GM12878 (cell line): Measurements from ENCODE around the gene ESRRB. TPM values are rescaled to one million over a fixed set of nuclear protein-coding genes. Genes with fewer than 3 reads are reported as not detected.

ENCODE experiments used
- ATAC-seq: fragments of 200-7000 bp; cut with Tn5 transposase; 3 replicates; pipeline ENCODE4 v1.9.1; 2020; ENCODE audit warnings: mild to moderate bottlenecking, moderate library complexity
- BruUV-seq: library from RNA; stranded (reverse); fragments of 400-500 nt; replicated peaks from 2 replicates; lab custom pipeline; 2021; lab: Mats Ljungman, UMichigan
- CTCF ChIA-PET: fragments of 300-600 bp; sonication (Branson Sonifier 250); formaldehyde crosslinking; extraction: SDS; loops from one replicate; lab custom pipeline; 2021; ENCODE audit warnings: inconsistent platforms; lab: Yijun Ruan, JAX
- POLR2A ChIA-PET: fragments of 350-600 bp; formaldehyde crosslinking; extraction: SDS; loops from one replicate; lab custom pipeline; 2021; ENCODE audit warnings: inconsistent platforms; lab: Charles Lee
- RAD21 ChIA-PET: fragments of 300-600 bp; sonication (Branson Sonifier 250); formaldehyde crosslinking; loops from one replicate; lab custom pipeline; 2023; ENCODE audit warnings: antibody characterized with exemption; ENCODE audit not compliant: unreplicated experiment; lab: Charles Lee
- SMC1A ChIA-PET: fragments of 300-600 bp; sonication (Branson Sonifier 250); formaldehyde crosslinking; loops from one replicate; lab custom pipeline; 2023; ENCODE audit not compliant: unreplicated experiment, uncharacterized antibody; lab: Charles Lee
- DNase-seq: peaks from one replicate; pipeline ENCODE4 v3.0.0-alpha.2; 2011; ENCODE audit warnings: low read depth, low spot score
- FAIRE-seq: peaks from 3 replicates; lab custom pipeline; 2011; peaks lifted over from hg19 to GRCh38; lab: Jason Lieb, UNC
- H2AFZ ChIP-seq: 2 replicates; pipeline ENCODE4 v1.6.0; 2011; ENCODE audit warnings: low read depth, low read length, control low read depth; ENCODE audit not compliant: control insufficient read depth
- H3K27ac ChIP-seq: 2 replicates; pipeline ENCODE4 v1.5.1; 2011; ENCODE audit warnings: control low read depth; ENCODE audit not compliant: control insufficient read depth, insufficient read depth
- H3K27me3 ChIP-seq, 2 experiments: replicated peaks in 1 of 2; 2 replicates each; pipeline versions ENCODE4 v1.6.0 to v1.6.1; 2011; ENCODE audit warnings: low read length in 1 of 2; ENCODE audit not compliant: control insufficient read depth in 2 of 2, insufficient read depth in 2 of 2
- H3K36me3 ChIP-seq, 2 experiments: 2 replicates each; pipeline ENCODE4 v1.5.1; 2011; ENCODE audit warnings: low read length in 1 of 2; ENCODE audit not compliant: control insufficient read depth in 2 of 2, insufficient read depth in 2 of 2
- H3K4me1 ChIP-seq: 2 replicates; pipeline ENCODE4 v1.6.1; 2011; ENCODE audit warnings: mild to moderate bottlenecking, low read length, moderate library complexity, mixed read lengths; ENCODE audit not compliant: control insufficient read depth, insufficient read depth
- H3K4me2 ChIP-seq: 2 replicates; pipeline ENCODE4 v1.6.0; 2011; ENCODE audit warnings: control low read depth; ENCODE audit not compliant: control insufficient read depth, insufficient read depth
- H3K4me3 ChIP-seq: fragments of 200-600 bp; sonication (generic); 2 replicates; pipeline ENCODE4 v1.5.1; 2016
- H3K79me2 ChIP-seq: 2 replicates; pipeline ENCODE4 v1.6.0; 2011; ENCODE audit warnings: low read length; ENCODE audit not compliant: control insufficient read depth, insufficient read depth
- H3K9ac ChIP-seq: 2 replicates; pipeline ENCODE4 v1.8.0; 2011; ENCODE audit warnings: low read length, control low read depth, mixed read lengths; ENCODE audit not compliant: control insufficient read depth, insufficient read depth
- H3K9me3 ChIP-seq: replicated peaks from 3 replicates; pipeline ENCODE4 v1.5.1; 2011; ENCODE audit warnings: mild to moderate bottlenecking, low read length; ENCODE audit not compliant: control insufficient read depth, insufficient read depth
- H4K20me1 ChIP-seq: 2 replicates; pipeline ENCODE4 v1.6.0; 2011; ENCODE audit not compliant: control insufficient read depth, insufficient read depth
- ATF7 ChIP-seq: fragments of 450-650 bp; IDR thresholded peaks from 2 replicates; pipeline ENCODE4 v1.6.1; 2016; ENCODE audit warnings: low read depth, mild to moderate bottlenecking
- BCLAF1 ChIP-seq: fragments of 450-650 bp; IDR thresholded peaks from 2 replicates; pipeline ENCODE4 v1.6.1; 2017; ENCODE audit warnings: antibody characterized with exemption, mild to moderate bottlenecking, moderate library complexity
- BHLHE40 ChIP-seq, 2 experiments: fragments of 450-650 bp in 1 of 2; IDR thresholded peaks; 2 replicates each; pipeline ENCODE4 v1.6.1; 2011 to 2017; ENCODE audit warnings: low read depth in 2 of 2, borderline replicate concordance in 1 of 2, improper control_type of control experiment in 1 of 2, low read length in 1 of 2, mild to moderate bottlenecking in 1 of 2
- BMI1 ChIP-seq: fragments of 450-650 bp; IDR thresholded peaks from 2 replicates; pipeline ENCODE4 v1.6.1; 2016; ENCODE audit warnings: mild to moderate bottlenecking, moderate library complexity, borderline replicate concordance
- CTCF ChIP-seq, 3 experiments: IDR thresholded peaks in 2 of 3; conservative IDR thresholded peaks in 1 of 3; 2 replicates each; pipeline ENCODE4 v1.5.1; 2011; ENCODE audit warnings: low read depth in 3 of 3, low read length in 3 of 3, mild to moderate bottlenecking in 3 of 3, control low read depth in 2 of 3, moderate library complexity in 2 of 3, inconsistent platforms in 1 of 3, mixed read lengths in 1 of 3; ENCODE audit not compliant: control insufficient read depth in 2 of 3, insufficient read depth in 1 of 3; ENCODE audit errors: extremely low read depth in 1 of 3
- EP300 ChIP-seq, 2 experiments: fragments of 150-350 bp in 1 of 2; IDR thresholded peaks; 2 replicates each; pipeline ENCODE4 v1.6.1; 2011 to 2012; ENCODE audit warnings: low read depth in 2 of 2, low read length in 2 of 2, borderline replicate concordance in 1 of 2, improper control_type of control experiment in 1 of 2, inconsistent platforms in 1 of 2; ENCODE audit not compliant: control insufficient read depth in 1 of 2
- FOXM1 ChIP-seq: IDR thresholded peaks from 2 replicates; pipeline ENCODE4 v1.6.1; 2012; ENCODE audit warnings: low read depth, mild to moderate bottlenecking, inconsistent platforms, low read length, moderate library complexity
- HSF1 ChIP-seq: fragments of 150-350 bp; IDR thresholded peaks from 2 replicates; pipeline ENCODE4 v1.6.1; 2014; ENCODE audit warnings: mild to moderate bottlenecking, low read depth, low read length
- LARP7 ChIP-seq: fragments of 450-650 bp; IDR thresholded peaks from 2 replicates; pipeline ENCODE4 v1.6.1; 2017; ENCODE audit warnings: mild to moderate bottlenecking
- MLLT1 ChIP-seq: fragments of 450-650 bp; IDR thresholded peaks from 2 replicates; pipeline ENCODE4 v1.6.1; 2016; ENCODE audit warnings: mild to moderate bottlenecking
- NFYB ChIP-seq: IDR thresholded peaks from 2 replicates; pipeline ENCODE4 v1.6.1; 2011; ENCODE audit warnings: low read depth, mild to moderate bottlenecking, low read length, improper control_type of control experiment, moderate library complexity; ENCODE audit not compliant: insufficient read depth
- RAD51 ChIP-seq: fragments of 450-650 bp; IDR thresholded peaks from 2 replicates; pipeline ENCODE4 v1.6.1; 2016; ENCODE audit warnings: moderate library complexity, mild to moderate bottlenecking, inconsistent platforms
- RUNX3 ChIP-seq: IDR thresholded peaks from 2 replicates; pipeline ENCODE4 v1.6.1; 2012; ENCODE audit warnings: low read length, inconsistent platforms
- TAF1 ChIP-seq: IDR thresholded peaks from 2 replicates; pipeline ENCODE4 v1.6.1; 2011; ENCODE audit warnings: mild to moderate bottlenecking, low read depth, low read length, borderline replicate concordance
- YBX1 ChIP-seq: fragments of 450-650 bp; IDR thresholded peaks from 2 replicates; pipeline ENCODE4 v1.6.1; 2016; ENCODE audit warnings: antibody characterized with exemption
- WGBS: methylation state at CpG from one replicate; pipeline ENCODE4 v1.1.6; 2016; ENCODE audit warnings: low lambda C conversion rate; ENCODE audit not compliant: insufficient replicate concordance, insufficient coverage; ENCODE audit errors: missing lambda C conversion rate; 5-methylcytosine and 5-hydroxymethylcytosine counted together
- in situ Hi-C: fragments of 300-500 bp; cut with MboI; formaldehyde crosslinking; loops from 9 replicates; pipeline ENCODE4 v1.14.3; 2018; ENCODE audit warnings: mixed read lengths
- intact Hi-C: fragments of 100-400 bp; cut with micrococcal nuclease; formaldehyde crosslinking; loops from one replicate; pipeline ENCODE4 v1.14.2; 2022; ENCODE audit not compliant: unreplicated experiment
- polyA plus RNA-seq, 11 experiments: library from polyadenylated mRNA; depleted of rRNA in 4 of 11; unstranded in 6 of 11; stranded (reverse) in 5 of 11; fragments of >200 nt; fragmentation: Nextera tagmentation in 4 of 11; fragmentation: Illumina TruSeq in 1 of 11; extraction: Ambion mirVana in 4 of 11; extraction: Trizol in 1 of 11; gene quantifications; 1 replicate in 1 of 11; 2 replicates in 10 of 11; pipeline versions ENCODE4 v1.2.1 to v1.2.3, GENCODE V29; 2011 to 2016; ENCODE audit warnings: inconsistent platforms in 2 of 11, missing spikeins in 2 of 11, low read depth in 1 of 11
- total RNA-seq, 4 experiments: library from RNA; depleted of rRNA in 3 of 4; stranded (reverse); fragments of >200 nt in 3 of 4; fragmentation: Illumina TruSeq in 1 of 4; extraction: Trizol in 1 of 4; gene quantifications; 2 replicates each; pipeline versions ENCODE4 v1.2.1 to v1.2.3, GENCODE V29; 2013 to 2021

The ESRRB gene
- total and polyA plus RNA-seq, 10 of the 15 experiments (the other 5 are each of a cell fraction or from before 2014, with no cell fraction given): 0.03 to 0.73 (median 0.11) TPM; not detected in 6

- intact Hi-C loops (no loop called here), in situ Hi-C loops (no loop called here)
- no peaks in the 10 kb centered on the region for H3K79me2 ChIP-seq
- ChIA-PET CTCF (interaction anchor here (0.8 to 1.5 kb wide), 2 partner anchors 289 to 1539 kb away, joined by 3 to 4 read pairs; no protein-coding TSS in a partner anchor), POLR2A (no interaction called here), RAD21 (no interaction called here), SMC1A (no interaction called here)
- no peak overlapping the region for H3K9ac ChIP-seq
- no peak overlapping the region for H3K4me2 ChIP-seq
- H3K4me1 ChIP-seq: no peaks in the 10 kb centered on the region
- 47% methylated on average over 24 of the region's 24 CpGs for WGBS
- DNase-seq: no peak
- no peaks in the 10 kb centered on the region for H3K9me3 ChIP-seq
- no peaks in the 10 kb centered on the region for H3K36me3 ChIP-seq
- ATAC-seq: no peak
- H3K27me3 ChIP-seq: no peaks in the 10 kb centered on the region; a peak in 1 of 4 replicates
- no peaks in the 10 kb centered on the region for H4K20me1 ChIP-seq
- no peak overlapping the region for H2AFZ ChIP-seq
- no peak overlapping the region for H3K27ac ChIP-seq
- H3K4me3 ChIP-seq: no peak overlapping the region
- BruUV-seq: no TSS peak
- FAIRE-seq: no peak
- TF ChIP-seq HSF1: no peak
- no peak for TF ChIP-seq MLLT1
- no peak for TF ChIP-seq ATF7
- no peak for TF ChIP-seq NFYB
- TF ChIP-seq BMI1: no peak
- TF ChIP-seq LARP7: no peak
- TF ChIP-seq RAD51: no peak
- no peak for TF ChIP-seq CTCF (IDR thresholded peaks at IDR 0.05 in 2 of 3, conservative IDR thresholded peaks at IDR 0.05 in 1 of 3; ENCODE audit: control insufficient read depth in 2 of 3, extremely low read depth in 1 of 3, insufficient read depth in 1 of 3, low read depth in 3 of 3, low read length in 3 of 3)
- TF ChIP-seq EP300 (IDR thresholded peaks at IDR 0.05; ENCODE audit: borderline replicate concordance in 1 of 2, control insufficient read depth in 1 of 2, low read depth in 2 of 2, low read length in 2 of 2): no peak
- no peak for TF ChIP-seq TAF1
- TF ChIP-seq YBX1: no peak
- no peak for TF ChIP-seq BHLHE40 (IDR thresholded peaks at IDR 0.05; ENCODE audit: borderline replicate concordance in 1 of 2, low read depth in 2 of 2, low read length in 1 of 2)
- no peak for TF ChIP-seq FOXM1
- no peak for TF ChIP-seq RUNX3
- no peak for TF ChIP-seq BCLAF1
Observed at GRCh38 chr14:76339728-76340615, 36.0 kb upstream of the ESRRB start.
